ENCODE results near the gene METTL2A. TPM values are rescaled to one million over a fixed set of nuclear protein-coding genes. Genes with fewer than 3 reads are reported as not detected.
"Not testable (repeated sequence)": the region's sequence is repeated elsewhere in the genome, so short reads cannot be mapped to it uniquely, and the experiment has no call there.

METTL2A gene
- total RNA-seq, 1 experiment from 2014 or later = 23.1 TPM

DNA sequence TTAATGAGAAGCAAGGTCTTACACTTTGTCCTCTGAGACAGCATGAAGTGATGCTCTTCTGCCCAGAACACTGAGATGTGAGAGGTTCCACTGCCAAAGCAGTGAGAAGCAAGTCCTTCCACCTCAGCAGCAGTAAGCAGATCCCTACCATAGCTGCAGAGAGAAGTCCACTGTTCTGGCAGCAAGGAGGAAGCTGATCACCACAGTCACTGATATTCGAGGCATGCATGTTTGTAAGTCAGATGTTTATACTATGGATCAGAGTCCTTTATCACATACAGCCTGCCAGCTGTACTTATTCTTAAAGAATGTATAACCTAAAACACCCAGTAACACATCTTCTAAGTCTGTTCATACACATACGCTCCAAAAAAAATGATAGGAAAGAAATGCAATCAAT, 18.2 kb upstream of the METTL2A start:
- no peaks in the 10 kb centered on the region for H3K4me1 ChIP-seq (replicated peaks; ENCODE audit: insufficient read depth)
- no TSS peak for BruUV-seq (replicated peaks)
- no peak overlapping the region for H2AFZ ChIP-seq
- TF ChIP-seq, protein P1, sequence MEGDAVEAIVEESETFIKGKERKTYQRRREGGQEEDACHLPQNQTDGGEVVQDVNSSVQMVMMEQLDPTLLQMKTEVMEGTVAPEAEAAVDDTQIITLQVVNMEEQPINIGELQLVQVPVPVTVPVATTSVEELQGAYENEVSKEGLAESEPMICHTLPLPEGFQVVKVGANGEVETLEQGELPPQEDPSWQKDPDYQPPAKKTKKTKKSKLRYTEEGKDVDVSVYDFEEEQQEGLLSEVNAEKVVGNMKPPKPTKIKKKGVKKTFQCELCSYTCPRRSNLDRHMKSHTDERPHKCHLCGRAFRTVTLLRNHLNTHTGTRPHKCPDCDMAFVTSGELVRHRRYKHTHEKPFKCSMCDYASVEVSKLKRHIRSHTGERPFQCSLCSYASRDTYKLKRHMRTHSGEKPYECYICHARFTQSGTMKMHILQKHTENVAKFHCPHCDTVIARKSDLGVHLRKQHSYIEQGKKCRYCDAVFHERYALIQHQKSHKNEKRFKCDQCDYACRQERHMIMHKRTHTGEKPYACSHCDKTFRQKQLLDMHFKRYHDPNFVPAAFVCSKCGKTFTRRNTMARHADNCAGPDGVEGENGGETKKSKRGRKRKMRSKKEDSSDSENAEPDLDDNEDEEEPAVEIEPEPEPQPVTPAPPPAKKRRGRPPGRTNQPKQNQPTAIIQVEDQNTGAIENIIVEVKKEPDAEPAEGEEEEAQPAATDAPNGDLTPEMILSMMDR (conservative IDR thresholded peaks at IDR 0.05) = no peak
- TF ChIP-seq EZH2 (IDR thresholded peaks at IDR 0.05; ENCODE audit: low read depth) = no peak
- no peaks in the 10 kb centered on the region; the same call in 1 of the 2 replicates for H3K9me2 ChIP-seq (ENCODE audit: insufficient read depth)
- DNase-seq = no peak
- CTCF ChIA-PET = no interaction called here
- H4K20me1 ChIP-seq (ENCODE audit: insufficient read depth) = no peaks in the 10 kb centered on the region
- H3K27ac ChIP-seq = no peak overlapping the region
- H3K36me3 ChIP-seq (ENCODE audit: low read depth) = no peaks in the 10 kb centered on the region
- H3K9me3 ChIP-seq (ENCODE audit: insufficient read depth, low read depth) = no peaks in the 10 kb centered on the region
- H3K4me2 ChIP-seq = no peak overlapping the region
- H3K27me3 ChIP-seq (ENCODE audit: insufficient read depth, low read depth) = no peaks in the 10 kb centered on the region
- no peaks in the 10 kb centered on the region for H3F3A ChIP-seq (ENCODE audit: insufficient read depth, low read depth)
- no peak overlapping the region for H3K4me3 ChIP-seq
- H3K79me2 ChIP-seq (ENCODE audit: low read depth) = no peaks in the 10 kb centered on the region
- POLR2A ChIA-PET (ENCODE audit: unreplicated experiment) = no interaction called here
- intact Hi-C loops (cut with micrococcal nuclease; ENCODE audit: unreplicated experiment) = no loop called here

DNA sequence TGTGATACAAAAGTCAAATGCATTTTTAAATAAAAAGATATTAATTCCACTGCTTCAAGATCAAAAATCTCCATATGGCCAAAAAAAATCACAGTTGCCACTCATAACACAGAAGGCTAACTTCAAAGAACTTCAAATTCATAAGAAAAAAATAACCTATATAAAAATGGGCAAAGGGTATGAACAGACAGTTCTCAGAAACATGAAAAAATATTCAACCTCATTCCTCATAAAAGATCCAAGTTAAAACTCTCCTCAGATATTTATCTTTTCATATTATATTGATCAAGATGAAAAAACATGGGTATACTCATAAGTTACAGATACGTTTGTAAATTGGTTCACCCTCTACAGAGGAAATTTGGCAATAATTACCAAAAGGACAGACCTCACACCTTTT, 10.6 kb upstream of the METTL2A start:
- H3K4me3 ChIP-seq; H3K9me2 ChIP-seq (ENCODE audit: insufficient read depth); H3K27me3 ChIP-seq (ENCODE audit: insufficient read depth, low read depth); H3K36me3 ChIP-seq (ENCODE audit: low read depth); DNase-seq; H3K4me2 ChIP-seq; H4K20me1 ChIP-seq (ENCODE audit: insufficient read depth); H3F3A ChIP-seq (ENCODE audit: insufficient read depth, low read depth); intact Hi-C loops (cut with micrococcal nuclease; ENCODE audit: unreplicated experiment); H3K9me3 ChIP-seq (ENCODE audit: insufficient read depth, low read depth); CTCF ChIA-PET; H3K27ac ChIP-seq; BruUV-seq (replicated peaks); H3K4me1 ChIP-seq (replicated peaks; ENCODE audit: insufficient read depth); H2AFZ ChIP-seq; POLR2A ChIA-PET (ENCODE audit: unreplicated experiment); H3K79me2 ChIP-seq (ENCODE audit: low read depth): not testable (repeated sequence)

DNA sequence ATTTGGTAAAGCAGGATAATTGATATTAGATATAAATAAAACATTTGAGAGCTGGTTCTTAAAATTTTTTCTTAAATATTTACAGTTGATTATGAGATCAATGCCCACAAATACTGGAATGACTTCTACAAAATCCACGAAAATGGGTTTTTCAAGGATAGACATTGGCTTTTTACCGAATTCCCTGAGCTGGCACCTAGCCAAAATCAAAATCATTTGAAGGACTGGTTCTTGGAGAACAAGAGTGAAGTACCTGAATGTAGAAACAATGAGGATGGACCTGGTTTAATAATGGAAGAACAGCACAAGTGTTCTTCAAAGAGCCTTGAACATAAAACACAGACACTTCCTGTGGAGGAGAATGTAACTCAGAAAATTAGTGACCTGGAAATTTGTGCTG, 2.5 kb downstream of the METTL2A start:
- CTCF ChIA-PET; H2AFZ ChIP-seq; intact Hi-C loops (cut with micrococcal nuclease; ENCODE audit: unreplicated experiment); DNase-seq; H3K4me3 ChIP-seq; BruUV-seq (replicated peaks); H3F3A ChIP-seq (ENCODE audit: insufficient read depth, low read depth); H3K4me2 ChIP-seq; H3K27me3 ChIP-seq (ENCODE audit: insufficient read depth, low read depth); H3K9me2 ChIP-seq (ENCODE audit: insufficient read depth); H3K27ac ChIP-seq; H4K20me1 ChIP-seq (ENCODE audit: insufficient read depth); H3K9me3 ChIP-seq (ENCODE audit: insufficient read depth, low read depth); POLR2A ChIA-PET (ENCODE audit: unreplicated experiment); H3K36me3 ChIP-seq (ENCODE audit: low read depth): not testable (repeated sequence)
- Histone ChIP-seq H3K79me2 (ENCODE audit: low read depth) (peaks cover 26% of the 10 kb centered on the region), H3K4me1 (replicated peaks; ENCODE audit: insufficient read depth) (peaks cover 12% of the 10 kb centered on the region)

DNA sequence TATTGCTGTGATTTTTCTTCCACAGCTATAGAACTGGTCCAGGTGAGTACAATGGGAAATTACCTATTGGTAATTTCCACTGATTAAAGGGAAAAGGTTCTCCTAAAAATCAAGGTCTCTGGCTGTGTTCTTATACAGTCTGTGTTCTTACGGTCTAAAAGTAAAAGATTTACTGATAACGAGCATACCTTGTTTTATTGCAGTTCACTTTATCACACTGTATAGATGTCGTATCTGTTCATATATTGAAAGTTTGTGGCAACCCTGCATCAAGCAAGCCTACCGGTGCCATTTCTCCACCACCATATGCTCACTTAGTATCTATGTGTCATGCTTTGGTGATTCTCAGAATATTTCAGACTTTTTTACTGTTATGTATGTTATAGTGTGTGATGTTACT, 11.6 kb downstream of the METTL2A start:
- intact Hi-C loops (cut with micrococcal nuclease; ENCODE audit: unreplicated experiment); BruUV-seq (replicated peaks); POLR2A ChIA-PET (ENCODE audit: unreplicated experiment): not testable (repeated sequence)

DNA sequence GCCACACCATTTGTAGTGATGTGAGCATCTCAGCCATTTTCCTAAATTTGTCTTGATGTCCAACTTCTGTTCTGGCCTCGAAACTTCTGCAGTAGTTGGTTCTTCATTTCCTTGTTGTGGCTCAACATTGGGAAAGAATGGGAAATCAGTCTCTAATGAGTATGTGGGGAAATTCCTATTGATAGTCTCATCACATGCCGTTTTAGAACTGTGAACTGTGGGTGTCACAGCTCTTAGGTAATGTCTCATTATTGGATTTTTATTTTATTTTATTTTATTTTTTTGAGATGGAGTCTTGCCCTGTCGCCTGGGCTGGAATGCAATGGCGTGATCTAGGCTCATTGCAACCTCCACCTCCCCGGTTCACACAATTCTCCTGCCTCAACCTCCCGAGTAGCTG, 17.5 kb downstream of the METTL2A start:
- DNase-seq; H3K4me2 ChIP-seq; H3K79me2 ChIP-seq (ENCODE audit: low read depth); H3K9me3 ChIP-seq (ENCODE audit: insufficient read depth, low read depth); H3K27ac ChIP-seq; H3K4me1 ChIP-seq (replicated peaks; ENCODE audit: insufficient read depth); H3K27me3 ChIP-seq (ENCODE audit: insufficient read depth, low read depth); H3K9me2 ChIP-seq (ENCODE audit: insufficient read depth); intact Hi-C loops (cut with micrococcal nuclease; ENCODE audit: unreplicated experiment); H3K4me3 ChIP-seq; H4K20me1 ChIP-seq (ENCODE audit: insufficient read depth); H2AFZ ChIP-seq; CTCF ChIA-PET; H3F3A ChIP-seq (ENCODE audit: insufficient read depth, low read depth); BruUV-seq (replicated peaks); POLR2A ChIA-PET (ENCODE audit: unreplicated experiment); H3K36me3 ChIP-seq (ENCODE audit: low read depth): not testable (repeated sequence)

More for the DNA sequence above, 11.6 kb downstream of the METTL2A start:
- H3K4me2 ChIP-seq; DNase-seq; H3K36me3 ChIP-seq (ENCODE audit: low read depth); H3K9me2 ChIP-seq (ENCODE audit: insufficient read depth); H3K4me1 ChIP-seq (replicated peaks; ENCODE audit: insufficient read depth); CTCF ChIA-PET; H3K4me3 ChIP-seq; H3K79me2 ChIP-seq (ENCODE audit: low read depth); H2AFZ ChIP-seq; H3K27ac ChIP-seq; H3F3A ChIP-seq (ENCODE audit: insufficient read depth, low read depth); H4K20me1 ChIP-seq (ENCODE audit: insufficient read depth); H3K9me3 ChIP-seq (ENCODE audit: insufficient read depth, low read depth); H3K27me3 ChIP-seq (ENCODE audit: insufficient read depth, low read depth): not testable (repeated sequence)
